ENCODE results near the gene MAML2. TPM values are rescaled to one million over a fixed set of nuclear protein-coding genes. Genes with fewer than 3 reads are reported as not detected.

Gene MAML2
- total and polyA plus RNA-seq, 2 of the 13 experiments (the other 11 are each of a cell fraction or from before 2014, with no cell fraction given) = 2.3 to 25.9 TPM

- WGBS (ENCODE audit: low lambda C conversion rate) = 100% methylated on average over 7 of the region's 7 CpGs
- Histone ChIP-seq H3K36me3 (replicated peaks in 1 of 2; ENCODE audit: control insufficient read depth in 1 of 2, insufficient read depth in 2 of 2, low read length in 2 of 2) (peaks cover 0 to 3% of the 10 kb centered on the region in 2 experiments; a peak in 1 of 5 replicates), H2AFZ (ENCODE audit: low read length) (no peak overlapping the region), H3K4me2 (ENCODE audit: low read depth, low read length) (no peak overlapping the region), H4K20me1 (ENCODE audit: insufficient read depth, low read length) (no peaks in the 10 kb centered on the region), H3K27ac (ENCODE audit: extremely low read length, insufficient read depth, low read length) (no peak overlapping the region), H3K4me3 (replicated peaks in 1 of 3; ENCODE audit: insufficient read depth in 1 of 3, low read depth in 2 of 3, low read length in 3 of 3) (no peak overlapping the region), H3K4me1 (ENCODE audit: insufficient read depth, low read length) (peaks cover 55% of the 10 kb centered on the region), H3K79me2 (ENCODE audit: insufficient read depth, low read length) (peaks cover 5% of the 10 kb centered on the region), H3K27me3 (ENCODE audit: control insufficient read depth in 1 of 2, insufficient read depth in 2 of 2, low read length in 2 of 2) (no peaks in the 10 kb centered on the region), H3K9me3 (ENCODE audit: low read length) (no peaks in the 10 kb centered on the region), H3K9ac (ENCODE audit: insufficient read depth, low read depth, low read length) (no peak overlapping the region)
- no peak for TF ChIP-seq ZBTB39 (CRISPR knock-in tag; IDR thresholded peaks at IDR 0.05)
- no peak for TF ChIP-seq ZNF460 (CRISPR knock-in tag; IDR thresholded peaks at IDR 0.05; ENCODE audit: borderline replicate concordance)
- TF ChIP-seq XBP1 (CRISPR knock-in tag; IDR thresholded peaks at IDR 0.05) = no peak
- TF ChIP-seq NFYC (CRISPR knock-in tag; IDR thresholded peaks at IDR 0.05) = no peak
- no peak for TF ChIP-seq NAIF1 (CRISPR knock-in tag; IDR thresholded peaks at IDR 0.05; ENCODE audit: borderline replicate concordance)
- TF ChIP-seq ELF4 (CRISPR knock-in tag; IDR thresholded peaks at IDR 0.05; ENCODE audit: borderline replicate concordance) = no peak
- no peak for TF ChIP-seq CSRNP1 (CRISPR knock-in tag; IDR thresholded peaks at IDR 0.05)
- no peak for TF ChIP-seq ZNF792 (CRISPR knock-in tag; IDR thresholded peaks at IDR 0.05)
- ATAC-seq (no peak), DNase-seq (ENCODE audit: low spot score) (no peak), FAIRE-seq (no peak)
- BruUV-seq (replicated peaks) = no TSS peak
- in situ Hi-C loops (cut with HindIII; ENCODE audit: extremely low pct_ligation_motif_present, low pct_unique_long_range_greater_than_20kb) = no loop called here
- CTCF ChIA-PET (ENCODE audit: low intra/inter-chr PET ratio, low total read pairs) = no interaction called here
- POLR2A ChIA-PET = interaction anchor here (0.7 to 1.9 kb wide), 6 partner anchors 10 to 188 kb away, joined by 3 to 13 read pairs (median 4); partner anchors contain the start of gene MAML2
- intact Hi-C loops (cut with micrococcal nuclease; ENCODE audit: unreplicated experiment) = loop anchor here (1.0 kb wide), 1 partner anchor 143 kb away; no protein-coding TSS in a partner anchor
Measured at GRCh38 chr11:96154802-96155520, 188.0 kb downstream of the MAML2 start.
